HepG2 (cell line): ENCODE measurements around the gene ASXL3.

Experiments
- MAFF ChIP-seq: IDR thresholded peaks from 2 replicates; pipeline ENCODE4 v1.6.1; 2011; ENCODE audit warnings: low read depth, low read length, improper control_type of control experiment
- PHF20 ChIP-seq: sonication (generic); formaldehyde crosslinking; IDR thresholded peaks from 2 replicates; pipeline ENCODE4 v1.5.0; 2020; ENCODE audit warnings: mild to moderate bottlenecking, missing genetic modification reagents

- TF ChIP-seq PHF20 (CRISPR knock-in tag) = no peak
- peak; percentile 75 for TF ChIP-seq MAFF
These were observed 87.6 kb downstream of the ASXL3 start for GRCh38 chr18:33665641-33666040.
